Activated T-helper 2 cell treated with anti-CD3 and anti-CD28 coated beads, Interferon-gamma antibody, Interleukin-2, Interleukin-4, amounts not matched to agents 10 μg/mL and 5 μg/mL and 100 μg/mL, durations not matched to agents 14 hours and 24 hours and 36 hours (primary cell): Measurements from ENCODE around the gene CYFIP2. TPM values are rescaled to one million over a fixed set of nuclear protein-coding genes. Genes with fewer than 3 reads are reported as not detected.

ENCODE experiments used
- DNase-seq: peaks from one replicate; pipeline ENCODE4 v3.0.0; 2021; ENCODE audit warnings: low spot score
- H3K27ac Mint-ChIP-seq: one replicate; pipeline ENCODE4 v1.8.0; 2021; ENCODE audit warnings: mixed read lengths
- H3K27me3 Mint-ChIP-seq: one replicate; pipeline ENCODE4 v1.8.0; 2021; ENCODE audit warnings: low read depth, mixed read lengths
- H3K36me3 Mint-ChIP-seq: one replicate; pipeline ENCODE4 v1.8.0; 2021; ENCODE audit warnings: low read depth, mixed read lengths
- H3K4me1 Mint-ChIP-seq: one replicate; pipeline ENCODE4 v1.8.0; 2021; ENCODE audit warnings: low read depth, mixed read lengths
- H3K4me3 Mint-ChIP-seq: one replicate; pipeline ENCODE4 v1.8.0; 2021; ENCODE audit warnings: low read depth, mild to moderate bottlenecking, moderate library complexity, mixed read lengths
- H3K9me3 Mint-ChIP-seq: one replicate; pipeline ENCODE4 v1.8.0; 2021; ENCODE audit warnings: mixed read lengths
- intact Hi-C: fragments of 100-400 bp; cut with micrococcal nuclease; formaldehyde crosslinking; loops from one replicate; pipeline ENCODE4 v1.15.1; 2023
- total RNA-seq: library from RNA; stranded (reverse); gene quantifications from 2 replicates; pipeline ENCODE4 v1.2.3, GENCODE V29; 2022

CYFIP2 gene
- total RNA-seq, 1 donor from 2014 or later: 171 TPM

- no peak for DNase-seq
- Mint-ChIP-seq H3K4me3 (no peak overlapping the region), H3K9me3 (no peaks in the 10 kb centered on the region), H3K36me3 (peaks cover 80% of the 10 kb centered on the region), H3K4me1 (peaks cover 31% of the 10 kb centered on the region), H3K27me3 (no peaks in the 10 kb centered on the region), H3K27ac (no peak overlapping the region)
- intact Hi-C loops: no loop called here
These were observed 34.6 kb downstream of the CYFIP2 start for GRCh38 chr5:157300564-157300963.

GRCh38 chr5:157301066-157301465 lies 35.1 kb downstream of the CYFIP2 start:
- Mint-ChIP-seq H3K9me3 (no peaks in the 10 kb centered on the region), H3K4me3 (no peak overlapping the region), H3K27ac (no peak overlapping the region), H3K4me1 (peaks cover 33% of the 10 kb centered on the region), H3K27me3 (no peaks in the 10 kb centered on the region), H3K36me3 (peaks cover 81% of the 10 kb centered on the region)
- intact Hi-C loops: no loop called here
- no peak for DNase-seq

GRCh38 chr5:157303023-157303422 lies 37.1 kb downstream of the CYFIP2 start:
- Mint-ChIP-seq H3K27ac (no peak overlapping the region), H3K36me3 (peaks cover 81% of the 10 kb centered on the region), H3K27me3 (no peaks in the 10 kb centered on the region), H3K4me1 (peaks cover 47% of the 10 kb centered on the region), H3K4me3 (no peak overlapping the region), H3K9me3 (no peaks in the 10 kb centered on the region)
- intact Hi-C loops: no loop called here
- DNase-seq: no peak

- Mint-ChIP-seq H3K36me3 (peaks cover 82% of the 10 kb centered on the region), H3K27ac (peak overlapping the region; percentile 74), H3K9me3 (no peaks in the 10 kb centered on the region), H3K4me1 (peaks cover 51% of the 10 kb centered on the region), H3K27me3 (no peaks in the 10 kb centered on the region), H3K4me3 (peak overlapping the region; percentile 8)
- intact Hi-C loops: no loop called here
- DNase-seq: peak; percentile 47
These were observed 37.9 kb downstream of the CYFIP2 start for GRCh38 chr5:157303667-157304327.

- peak overlapping the region; percentile 80 for H3K27ac Mint-ChIP-seq
- peak overlapping the region; percentile 35 for H3K4me3 Mint-ChIP-seq
- intact Hi-C loops: no loop called here
- H3K36me3 Mint-ChIP-seq: peaks cover 83% of the 10 kb centered on the region
- H3K27me3 Mint-ChIP-seq: no peaks in the 10 kb centered on the region
- no peak for DNase-seq
- no peaks in the 10 kb centered on the region for H3K9me3 Mint-ChIP-seq
- peaks cover 53% of the 10 kb centered on the region for H3K4me1 Mint-ChIP-seq
These were observed 40.2 kb downstream of the CYFIP2 start for GRCh38 chr5:157306081-157306480.

- Mint-ChIP-seq H3K36me3 (peaks cover 83% of the 10 kb centered on the region), H3K4me3 (peak overlapping the region; percentile 55), H3K4me1 (peaks cover 56% of the 10 kb centered on the region), H3K27ac (peak overlapping the region; percentile 80), H3K27me3 (no peaks in the 10 kb centered on the region), H3K9me3 (no peaks in the 10 kb centered on the region)
- intact Hi-C loops: no loop called here
- peak; percentile 14 for DNase-seq
These were observed 41.0 kb downstream of the CYFIP2 start for GRCh38 chr5:157306692-157307471.

GRCh38 chr5:157308836-157309465 lies 43.0 kb downstream of the CYFIP2 start:
- Mint-ChIP-seq H3K27ac (peak overlapping the region; percentile 53), H3K9me3 (no peaks in the 10 kb centered on the region), H3K36me3 (peaks cover 86% of the 10 kb centered on the region), H3K27me3 (no peaks in the 10 kb centered on the region), H3K4me1 (peaks cover 52% of the 10 kb centered on the region), H3K4me3 (no peak overlapping the region)
- intact Hi-C loops: no loop called here
- no peak for DNase-seq

- H3K27ac Mint-ChIP-seq: no peak overlapping the region
- H3K4me1 Mint-ChIP-seq: peaks cover 43% of the 10 kb centered on the region
These were observed 43.9 kb downstream of the CYFIP2 start for GRCh38 chr5:157309796-157310195.

GRCh38 chr5:157311595-157311994 lies 45.7 kb downstream of the CYFIP2 start:
- H3K4me1 Mint-ChIP-seq: peaks cover 26% of the 10 kb centered on the region
- peaks cover 79% of the 10 kb centered on the region for H3K36me3 Mint-ChIP-seq
- H3K27ac Mint-ChIP-seq: peak overlapping the region; percentile 52
- H3K9me3 Mint-ChIP-seq: no peaks in the 10 kb centered on the region
- H3K4me3 Mint-ChIP-seq: no peak overlapping the region
- H3K27me3 Mint-ChIP-seq: no peaks in the 10 kb centered on the region
- intact Hi-C loops: no loop called here
- no peak for DNase-seq

More at GRCh38 chr5:157309796-157310195, 43.9 kb downstream of the CYFIP2 start:
- Mint-ChIP-seq H3K27me3 (no peaks in the 10 kb centered on the region), H3K4me3 (no peak overlapping the region), H3K36me3 (peaks cover 86% of the 10 kb centered on the region), H3K9me3 (no peaks in the 10 kb centered on the region)
- intact Hi-C loops: no loop called here
- no peak for DNase-seq

GRCh38 chr5:157312492-157312891 lies 46.6 kb downstream of the CYFIP2 start:
- peak overlapping the region; percentile 70 for H3K27ac Mint-ChIP-seq
- H3K4me1 Mint-ChIP-seq: peaks cover 20% of the 10 kb centered on the region
- no peak overlapping the region for H3K4me3 Mint-ChIP-seq
- peaks cover 82% of the 10 kb centered on the region for H3K36me3 Mint-ChIP-seq
- peak; percentile 47 for DNase-seq
- H3K27me3 Mint-ChIP-seq: no peaks in the 10 kb centered on the region
- H3K9me3 Mint-ChIP-seq: no peaks in the 10 kb centered on the region
- intact Hi-C loops: loop anchor here (1.0 to 2.0 kb wide), 3 partner anchors 42 to 163 kb away; no protein-coding TSS in a partner anchor

GRCh38 chr5:157322581-157322980 lies 56.7 kb downstream of the CYFIP2 start:
- intact Hi-C loops: no loop called here
- no peaks in the 10 kb centered on the region for H3K9me3 Mint-ChIP-seq
- no peak overlapping the region for H3K4me3 Mint-ChIP-seq
- H3K27ac Mint-ChIP-seq: no peak overlapping the region
- peaks cover 86% of the 10 kb centered on the region for H3K36me3 Mint-ChIP-seq
- no peaks in the 10 kb centered on the region for H3K27me3 Mint-ChIP-seq
- no peak for DNase-seq
- peaks cover 6% of the 10 kb centered on the region for H3K4me1 Mint-ChIP-seq

GRCh38 chr5:157323107-157323706 lies 57.3 kb downstream of the CYFIP2 start:
- H3K4me3 Mint-ChIP-seq: no peak overlapping the region

More at GRCh38 chr5:157323107-157323706, 57.3 kb downstream of the CYFIP2 start:
- Mint-ChIP-seq H3K4me1 (peaks cover 12% of the 10 kb centered on the region), H3K36me3 (peaks cover 82% of the 10 kb centered on the region), H3K27me3 (no peaks in the 10 kb centered on the region), H3K9me3 (no peaks in the 10 kb centered on the region), H3K27ac (no peak overlapping the region)
- no peak for DNase-seq
- intact Hi-C loops: no loop called here
